IPS DF 19.7 (cell line): ENCODE data around the gene GSN.

ENCODE experiments used
- DNase-seq: peaks from one replicate; pipeline ENCODE4 v3.0.0-alpha.2; 2013; ENCODE audit warnings: low read depth, low spot score

GSN gene

GRCh38 chr9:121246821-121247561 is 21.0 kb upstream of the GSN start:
- no peak for DNase-seq

- no peak for DNase-seq
Observed at GRCh38 chr9:121249563-121249962, 18.4 kb upstream of the GSN start.

GRCh38 chr9:121252104-121252851 is 15.7 kb upstream of the GSN start:
- DNase-seq = no peak

GRCh38 chr9:121253162-121253561 is 14.8 kb upstream of the GSN start:
- no peak for DNase-seq

GRCh38 chr9:121253821-121254501 is 14.0 kb upstream of the GSN start:
- no peak for DNase-seq

- no peak for DNase-seq
Observed at GRCh38 chr9:121259498-121259897, 8.5 kb upstream of the GSN start.

GRCh38 chr9:121259935-121260334 is 8.0 kb upstream of the GSN start:
- DNase-seq = no peak

- no peak for DNase-seq
Observed at GRCh38 chr9:121260457-121261106, 7.4 kb upstream of the GSN start.

GRCh38 chr9:121261107-121261460 is 6.9 kb upstream of the GSN start:
- no peak for DNase-seq

GRCh38 chr9:121261755-121262154 is 6.2 kb upstream of the GSN start:
- no peak for DNase-seq

GRCh38 chr9:121262423-121262822 is 5.5 kb upstream of the GSN start:
- DNase-seq = no peak

- no peak for DNase-seq
Observed at GRCh38 chr9:121262953-121263352, 5.0 kb upstream of the GSN start.

- DNase-seq = no peak
Observed at GRCh38 chr9:121266356-121266755, 1.6 kb upstream of the GSN start.

- no peak for DNase-seq
Observed at GRCh38 chr9:121266906-121267650, 884 bp upstream of the GSN start.

- no peak for DNase-seq
Observed at GRCh38 chr9:121268598-121268850, 562 bp downstream of the GSN start.

- DNase-seq = no peak
Observed at GRCh38 chr9:121268851-121269641, 1.1 kb downstream of the GSN start.

GRCh38 chr9:121269642-121270254 is 1.8 kb downstream of the GSN start:
- DNase-seq = no peak

GRCh38 chr9:121271368-121272341 is 3.7 kb downstream of the GSN start:
- DNase-seq = no peak

- no peak for DNase-seq
Observed at GRCh38 chr9:121272401-121272948, 4.5 kb downstream of the GSN start.
